Left ventricle myocardium inferior (tissue), 1 donor: ENCODE results near the gene KRT33B. TPM values are rescaled to one million over a fixed set of nuclear protein-coding genes. Genes with fewer than 3 reads are reported as not detected.

ENCODE experiments used
- DNase-seq: peaks from one replicate; pipeline ENCODE4 v3.0.0-alpha.2; 2020
- H3K27ac ChIP-seq: fragments of 200-600 bp; replicated peaks from 2 replicates; pipeline ENCODE4 v1.8.0; 2021
- H3K27me3 ChIP-seq: fragments of 200-600 bp; 2 replicates; pipeline ENCODE4 v1.8.0; 2021; ENCODE audit warnings: low read depth
- H3K36me3 ChIP-seq: fragments of 200-600 bp; 2 replicates; pipeline ENCODE4 v1.8.0; 2021
- H3K4me1 ChIP-seq: fragments of 200-600 bp; 2 replicates; pipeline ENCODE4 v1.8.0; 2021
- H3K4me3 ChIP-seq: fragments of 200-600 bp; 2 replicates; pipeline ENCODE4 v1.8.0; 2021; ENCODE audit warnings: mild to moderate bottlenecking, moderate library complexity
- H3K9me3 ChIP-seq: fragments of 200-600 bp; replicated peaks from 2 replicates; pipeline ENCODE4 v1.8.0; 2021
- intact Hi-C: fragments of 100-400 bp; cut with micrococcal nuclease; formaldehyde crosslinking; loops from one replicate; pipeline ENCODE4 v1.11.0; 2022
- total RNA-seq: library from RNA; stranded (reverse); fragmentation: NEBNext Ultra II Directional; extraction: Animal tissue kit (Norgen Biotek cat#: 25700); gene quantifications from one replicate; pipeline ENCODE4 v1.2.1, GENCODE V29; 2021
- TF ChIP-seq, protein P1 (sequence below): fragments of 200-600 bp; IDR thresholded peaks from 2 replicates; pipeline ENCODE4 v1.8.0; 2021; ENCODE audit warnings: antibody characterized with exemption, mild to moderate bottlenecking, borderline replicate concordance
- donor health status: DM: no; HTN: yes; CAD: no; lungs with severe emphysema.

Gene KRT33B
- total RNA-seq, 1 donor from 2014 or later: not detected

DNA sequence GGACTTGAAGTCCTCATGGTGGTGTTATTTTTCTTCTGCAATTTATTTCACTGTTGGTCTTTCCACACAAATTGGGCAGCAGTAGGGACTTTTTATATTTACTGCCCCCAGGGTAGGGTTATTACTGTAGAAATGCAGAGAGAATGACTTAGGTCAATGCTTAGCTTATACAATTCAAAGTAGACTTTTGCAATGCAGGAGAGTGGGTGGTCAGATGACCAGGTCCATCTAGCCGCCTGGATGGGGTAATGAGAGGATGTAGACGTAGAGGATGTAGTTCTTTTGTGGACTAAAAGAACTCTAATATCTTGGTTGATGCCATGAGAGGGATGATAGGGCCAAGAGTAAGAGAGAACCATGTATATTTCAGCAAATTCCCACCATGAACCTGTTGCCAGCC is 51.4 kb downstream of the KRT33B start:
- Histone ChIP-seq H3K4me1 (no peaks in the 10 kb centered on the region), H3K36me3 (no peaks in the 10 kb centered on the region), H3K27ac (no peak overlapping the region), H3K9me3 (peaks cover 18% of the 10 kb centered on the region), H3K27me3 (peaks cover 38% of the 10 kb centered on the region), H3K4me3 (no peak overlapping the region)
- intact Hi-C loops: no loop called here
- TF ChIP-seq, protein P1, sequence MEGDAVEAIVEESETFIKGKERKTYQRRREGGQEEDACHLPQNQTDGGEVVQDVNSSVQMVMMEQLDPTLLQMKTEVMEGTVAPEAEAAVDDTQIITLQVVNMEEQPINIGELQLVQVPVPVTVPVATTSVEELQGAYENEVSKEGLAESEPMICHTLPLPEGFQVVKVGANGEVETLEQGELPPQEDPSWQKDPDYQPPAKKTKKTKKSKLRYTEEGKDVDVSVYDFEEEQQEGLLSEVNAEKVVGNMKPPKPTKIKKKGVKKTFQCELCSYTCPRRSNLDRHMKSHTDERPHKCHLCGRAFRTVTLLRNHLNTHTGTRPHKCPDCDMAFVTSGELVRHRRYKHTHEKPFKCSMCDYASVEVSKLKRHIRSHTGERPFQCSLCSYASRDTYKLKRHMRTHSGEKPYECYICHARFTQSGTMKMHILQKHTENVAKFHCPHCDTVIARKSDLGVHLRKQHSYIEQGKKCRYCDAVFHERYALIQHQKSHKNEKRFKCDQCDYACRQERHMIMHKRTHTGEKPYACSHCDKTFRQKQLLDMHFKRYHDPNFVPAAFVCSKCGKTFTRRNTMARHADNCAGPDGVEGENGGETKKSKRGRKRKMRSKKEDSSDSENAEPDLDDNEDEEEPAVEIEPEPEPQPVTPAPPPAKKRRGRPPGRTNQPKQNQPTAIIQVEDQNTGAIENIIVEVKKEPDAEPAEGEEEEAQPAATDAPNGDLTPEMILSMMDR: no peak
- DNase-seq: no peak

DNA sequence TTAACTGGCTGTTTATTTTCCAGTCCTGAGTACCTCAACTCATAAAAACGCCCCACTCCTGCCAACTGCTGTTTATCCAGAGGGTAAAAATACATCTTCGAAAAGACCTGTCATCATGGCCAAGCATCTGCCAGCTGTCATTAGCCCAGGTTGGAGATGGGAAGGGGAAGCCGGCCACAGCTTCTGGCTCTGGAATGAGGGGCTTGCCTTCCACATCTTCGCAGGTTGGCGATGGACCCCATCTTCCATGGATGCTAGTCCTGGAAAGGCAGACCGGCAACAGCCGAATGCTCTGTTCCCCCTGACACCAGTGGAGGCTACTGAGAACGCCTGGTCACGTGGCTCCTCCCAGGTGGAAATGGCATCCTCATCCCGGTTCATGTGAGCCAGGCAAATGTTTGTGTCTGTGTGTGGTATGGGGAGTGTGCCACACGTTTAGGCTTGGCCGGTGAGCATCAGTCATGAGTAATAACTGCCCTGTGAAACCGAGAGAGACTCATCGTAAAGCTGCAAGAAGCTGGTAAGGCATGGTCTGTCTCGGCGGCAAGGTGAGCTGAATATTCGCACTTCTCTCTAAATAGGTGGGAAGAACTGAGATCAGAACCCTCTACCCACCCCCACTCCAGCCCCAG is 53.7 kb downstream of the KRT33B start:
- TF ChIP-seq, protein P1: no peak

DNA sequence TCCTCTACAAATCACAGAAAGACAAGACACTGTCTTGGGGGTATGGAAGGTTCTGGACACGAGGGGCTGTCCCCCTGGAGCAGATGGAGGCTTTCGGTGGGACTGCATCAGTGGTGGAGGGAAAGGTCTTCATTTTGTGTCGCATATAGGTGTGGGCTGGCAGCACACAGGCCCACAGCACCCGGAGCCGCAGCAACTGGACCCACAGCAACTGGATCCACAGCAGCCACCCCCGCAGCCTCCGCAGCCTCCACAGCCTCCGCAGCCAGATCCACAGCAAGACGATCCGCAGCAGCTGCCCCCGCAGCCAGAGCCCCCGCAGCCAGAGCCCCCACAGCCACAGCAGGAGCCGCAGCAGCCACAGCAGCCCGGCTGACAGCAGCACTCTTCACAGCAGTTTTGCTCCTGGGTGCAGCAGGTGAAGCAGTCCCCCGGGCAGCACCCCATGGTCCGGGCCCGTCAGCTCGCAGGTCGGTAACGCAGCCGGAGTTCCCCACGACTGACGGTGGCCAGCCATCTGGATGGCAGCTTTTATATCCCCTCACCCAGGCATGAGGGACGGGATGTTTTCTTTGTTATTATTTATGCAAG is 54.3 kb downstream of the KRT33B start, which contains the start of gene KRTAP17-1:
Gene KRTAP17-1 (minus strand): TSS at position 507 of the 591 bp plus-strand sequence. CDS start 60 bp downstream, at position 447.
- TF ChIP-seq, protein P1: no peak

More for the DNA sequence above, 53.7 kb downstream of the KRT33B start:
- intact Hi-C loops: no loop called here
- Histone ChIP-seq H3K36me3 (no peaks in the 10 kb centered on the region), H3K4me3 (no peak overlapping the region), H3K9me3 (peaks cover 18% of the 10 kb centered on the region), H3K27ac (no peak overlapping the region), H3K27me3 (peaks cover 59% of the 10 kb centered on the region), H3K4me1 (no peaks in the 10 kb centered on the region)
- no peak for DNase-seq

More for the DNA sequence above, 54.3 kb downstream of the KRT33B start, which contains the start of gene KRTAP17-1:
- no peak within 1 kb of the TSS for H3K27ac ChIP-seq
- DNase-seq: no peak
- no peaks in the 10 kb centered on the region for H3K4me1 ChIP-seq
- intact Hi-C loops: no loop called here
- peaks cover 13% of the 10 kb centered on the region for H3K9me3 ChIP-seq
- no peak within 1 kb of the TSS for H3K4me3 ChIP-seq
- no peaks in the 10 kb centered on the region for H3K36me3 ChIP-seq
- H3K27me3 ChIP-seq: peaks cover 63% of the 10 kb centered on the region

Other genes with a start within 250 kb of the KRT33B start
- not detected for gene KRTAP4-12, start 245.6 kb downstream of the KRT33B start, total RNA-seq
- gene KRTAP4-6, start 229.3 kb downstream of the KRT33B start, total RNA-seq: not detected
- not detected for gene KRTAP4-5, start 220.0 kb downstream of the KRT33B start, total RNA-seq
- not detected for gene KRTAP4-4, start 209.1 kb downstream of the KRT33B start, total RNA-seq
- not detected for gene KRTAP4-3, start 201.6 kb downstream of the KRT33B start, total RNA-seq
- gene KRTAP4-2, start 191.6 kb downstream of the KRT33B start, total RNA-seq: not detected
- not detected for gene KRTAP4-1, start 184.9 kb downstream of the KRT33B start, total RNA-seq
- gene KRTAP9-1, start 179.9 kb downstream of the KRT33B start, total RNA-seq: not detected
- gene KRTAP9-2, start 143.2 kb downstream of the KRT33B start, total RNA-seq: not detected
- gene KRTAP9-3, start 137.4 kb downstream of the KRT33B start, total RNA-seq: not detected
- not detected for gene KRTAP9-8, start 131.8 kb downstream of the KRT33B start, total RNA-seq
- not detected for gene KRTAP9-4, start 120.1 kb downstream of the KRT33B start, total RNA-seq
- not detected for gene KRTAP9-9, start 114.4 kb downstream of the KRT33B start, total RNA-seq
- not detected for gene KRTAP9-6, start 104.4 kb downstream of the KRT33B start, total RNA-seq
- gene KRTAP9-7, start 94.1 kb downstream of the KRT33B start, total RNA-seq: not detected
- not detected for gene KRTAP29-1, start 67.0 kb downstream of the KRT33B start, total RNA-seq
- not detected for gene KRTAP16-1, start 60.5 kb downstream of the KRT33B start, total RNA-seq
- gene KRTAP17-1, start 54.1 kb downstream of the KRT33B start, total RNA-seq: not detected
- gene KRT33A, start 19.0 kb downstream of the KRT33B start, total RNA-seq: not detected
- gene KRT34, start 12.5 kb upstream of the KRT33B start, total RNA-seq: not detected
- gene KRT31, start 27.8 kb upstream of the KRT33B start, total RNA-seq: not detected
- gene KRT37, start 54.8 kb upstream of the KRT33B start, total RNA-seq: not detected
- not detected for gene KRT38, start 71.2 kb upstream of the KRT33B start, total RNA-seq
- 0.22 TPM for gene KRT32, start 97.6 kb upstream of the KRT33B start, total RNA-seq
- gene KRT35, start 111.3 kb upstream of the KRT33B start, total RNA-seq: not detected
- not detected for gene KRT36, start 120.1 kb upstream of the KRT33B start, total RNA-seq
- not detected for gene KRT13, start 135.8 kb upstream of the KRT33B start, total RNA-seq
- gene KRT15, start 149.1 kb upstream of the KRT33B start, total RNA-seq: not detected
- 0.60 TPM for gene KRT19, start 158.5 kb upstream of the KRT33B start, total RNA-seq
- not detected for gene KRT9, start 202.2 kb upstream of the KRT33B start, total RNA-seq
- not detected for gene KRT14, start 217.1 kb upstream of the KRT33B start, total RNA-seq
- not detected for gene KRT16, start 243.0 kb upstream of the KRT33B start, total RNA-seq